Breast epithelium (tissue), 4 donors: ENCODE results near the gene RABEP1. TPM values are rescaled to one million over a fixed set of nuclear protein-coding genes. Genes with fewer than 3 reads are reported as not detected.

Experiments
- DNase-seq, 2 donors: peaks; one replicate each; pipeline ENCODE4 v3.0.0-alpha.2; 2019; ENCODE audit warnings: low spot score in 2 of 2
- H3K27ac ChIP-seq, 2 donors: fragments of 200-600 bp; sonication (generic) in 1 of 2; one replicate each; pipeline ENCODE4 v1.5.1; 2016 to 2019; ENCODE audit warnings: mild to moderate bottlenecking in 1 of 2
- H3K27me3 ChIP-seq, 2 donors: fragments of 200-600 bp; sonication (generic) in 1 of 2; one replicate each; pipeline versions ENCODE4 v1.5.1 to v1.6.0; 2017 to 2019; ENCODE audit warnings: control low read depth in 1 of 2, mild to moderate bottlenecking in 1 of 2
- H3K36me3 ChIP-seq: fragments of 200-600 bp; one replicate; pipeline ENCODE4 v1.5.1; 2019
- H3K4me1 ChIP-seq, 2 donors: fragments of 200-600 bp; sonication (generic); one replicate each; pipeline ENCODE4 v1.5.1; 2016 to 2019; ENCODE audit warnings: control low read depth in 1 of 2
- H3K4me3 ChIP-seq, 3 donors: fragments of 200-600 bp; sonication (generic); 1 replicate in 2 of 3; 2 replicates in 1 of 3; pipeline ENCODE4 v1.5.1; 2016 to 2019; ENCODE audit warnings: mild to moderate bottlenecking in 3 of 3, moderate library complexity in 2 of 3
- H3K9me3 ChIP-seq, 2 donors: fragments of 200-600 bp; sonication (generic) in 1 of 2; one replicate each; pipeline ENCODE4 v1.5.1; 2016 to 2019; ENCODE audit warnings: control low read depth in 1 of 2
- CTCF ChIP-seq, 3 donors: fragments of 450-650 bp; IDR thresholded peaks; one replicate each; pipeline ENCODE4 v1.5.1; 2016 to 2017; ENCODE audit warnings: antibody characterized with exemption in 3 of 3, mild to moderate bottlenecking in 3 of 3, moderate library complexity in 3 of 3
- POLR2A ChIP-seq: fragments of 450-650 bp; IDR thresholded peaks from one replicate; pipeline ENCODE4 v1.6.1; 2016; ENCODE audit warnings: antibody characterized with exemption, mild to moderate bottlenecking, moderate library complexity
- POLR2AphosphoS5 ChIP-seq, 3 donors: sonication (generic); formaldehyde crosslinking; IDR thresholded peaks; one replicate each; pipeline ENCODE4 v1.6.1; 2017; ENCODE audit warnings: antibody characterized with exemption in 3 of 3
- intact Hi-C: fragments of 100-400 bp; cut with DNase I; formaldehyde crosslinking; loops from one replicate; pipeline ENCODE4 v1.15.1; 2023; ENCODE audit warnings: low total_unique reads
- total RNA-seq, 3 donors: library from RNA; depleted of rRNA; stranded (reverse); fragments of >200 nt; gene quantifications; one replicate each; pipeline ENCODE4 v1.1.0, GENCODE V29; 2016

RABEP1 gene
- total RNA-seq, 3 donors from 2014 or later = 50.4 to 88.7 (median 73.7) TPM

GRCh38 chr17:5299383-5299782, 17.3 kb downstream of the RABEP1 start:
- TF ChIP-seq POLR2AphosphoS5 (IDR thresholded peaks at IDR 0.05) = no peak
- TF ChIP-seq POLR2A = no peak
- TF ChIP-seq CTCF (IDR thresholded peaks at IDR 0.05) = no peak
- Histone ChIP-seq H3K27ac (no peak overlapping the region), H3K4me3 (no peak overlapping the region)

DNA sequence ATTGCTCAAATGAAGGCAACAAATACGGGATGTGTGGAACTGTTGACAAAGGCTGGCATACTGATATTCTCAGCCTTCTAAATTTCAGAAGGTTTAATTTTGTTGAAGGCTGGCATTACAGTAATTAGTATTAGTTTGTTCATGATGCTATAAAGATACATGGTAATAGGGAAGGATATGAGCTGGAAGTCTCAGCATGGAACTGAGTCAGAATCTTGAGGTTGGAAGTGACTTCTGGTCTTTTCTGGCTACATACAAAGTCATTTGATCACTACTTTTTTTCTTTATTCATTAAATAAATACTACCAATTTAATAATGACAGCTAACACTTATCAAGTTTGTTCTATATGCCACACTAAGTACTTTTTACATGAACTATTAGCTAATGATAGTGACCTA, 22.6 kb downstream of the RABEP1 start:
- TF ChIP-seq CTCF (IDR thresholded peaks at IDR 0.05) = no peak
- TF ChIP-seq POLR2AphosphoS5 (IDR thresholded peaks at IDR 0.05) = no peak
- no peak for TF ChIP-seq POLR2A
- H3K27me3 ChIP-seq = no peaks in the 10 kb centered on the region
- no peaks in the 10 kb centered on the region for H3K36me3 ChIP-seq
- H3K4me1 ChIP-seq = no peaks in the 10 kb centered on the region
- H3K27ac ChIP-seq = no peak overlapping the region
- no peak overlapping the region for H3K4me3 ChIP-seq
- H3K9me3 ChIP-seq = no peaks in the 10 kb centered on the region
- intact Hi-C loops = no loop called here
- DNase-seq = no peak

More at GRCh38 chr17:5299383-5299782, 17.3 kb downstream of the RABEP1 start:
- Histone ChIP-seq H3K27me3 (no peaks in the 10 kb centered on the region), H3K9me3 (no peaks in the 10 kb centered on the region), H3K4me1 (no peaks in the 10 kb centered on the region), H3K36me3 (no peaks in the 10 kb centered on the region)
- intact Hi-C loops = no loop called here
- DNase-seq = no peak

DNA sequence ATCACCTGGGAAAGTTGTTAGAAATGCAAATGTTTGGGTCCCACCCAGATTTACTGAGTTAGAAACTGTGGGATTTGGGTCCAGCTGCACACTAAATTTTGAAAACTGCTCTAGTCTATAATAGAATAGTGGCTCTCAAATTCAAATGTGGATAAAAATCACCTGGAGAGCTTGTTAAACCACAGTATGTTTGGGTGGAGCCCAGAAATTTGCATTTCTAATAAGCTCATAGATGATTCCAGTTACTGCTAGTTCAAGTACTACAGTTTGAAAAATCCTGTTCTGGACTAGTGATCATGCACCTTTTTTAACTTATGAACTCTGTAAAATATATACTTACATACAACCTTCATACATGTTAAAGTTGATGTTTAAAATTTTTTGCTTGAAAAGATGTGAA, 27.8 kb downstream of the RABEP1 start:
- Histone ChIP-seq H3K4me1 (no peaks in the 10 kb centered on the region), H3K27me3 (no peaks in the 10 kb centered on the region), H3K4me3 (no peak overlapping the region), H3K27ac (no peak overlapping the region), H3K36me3 (no peaks in the 10 kb centered on the region), H3K9me3 (no peaks in the 10 kb centered on the region)
- no peak for TF ChIP-seq POLR2A
- no peak for TF ChIP-seq CTCF (IDR thresholded peaks at IDR 0.05)
- no peak for TF ChIP-seq POLR2AphosphoS5 (IDR thresholded peaks at IDR 0.05)
- no peak for DNase-seq
- intact Hi-C loops = no loop called here

- Histone ChIP-seq H3K27me3 (no peaks in the 10 kb centered on the region), H3K4me3 (no peak overlapping the region), H3K4me1 (no peaks in the 10 kb centered on the region), H3K9me3 (peaks cover 0 to 4% of the 10 kb centered on the region in 2 donors), H3K27ac (no peak overlapping the region), H3K36me3 (no peaks in the 10 kb centered on the region)
- TF ChIP-seq CTCF (IDR thresholded peaks at IDR 0.05) (no peak), POLR2AphosphoS5 (IDR thresholded peaks at IDR 0.05) (no peak), POLR2A (no peak)
- intact Hi-C loops = no loop called here
- DNase-seq = no peak
These were observed 43.8 kb downstream of the RABEP1 start for GRCh38 chr17:5325851-5326250.

DNA sequence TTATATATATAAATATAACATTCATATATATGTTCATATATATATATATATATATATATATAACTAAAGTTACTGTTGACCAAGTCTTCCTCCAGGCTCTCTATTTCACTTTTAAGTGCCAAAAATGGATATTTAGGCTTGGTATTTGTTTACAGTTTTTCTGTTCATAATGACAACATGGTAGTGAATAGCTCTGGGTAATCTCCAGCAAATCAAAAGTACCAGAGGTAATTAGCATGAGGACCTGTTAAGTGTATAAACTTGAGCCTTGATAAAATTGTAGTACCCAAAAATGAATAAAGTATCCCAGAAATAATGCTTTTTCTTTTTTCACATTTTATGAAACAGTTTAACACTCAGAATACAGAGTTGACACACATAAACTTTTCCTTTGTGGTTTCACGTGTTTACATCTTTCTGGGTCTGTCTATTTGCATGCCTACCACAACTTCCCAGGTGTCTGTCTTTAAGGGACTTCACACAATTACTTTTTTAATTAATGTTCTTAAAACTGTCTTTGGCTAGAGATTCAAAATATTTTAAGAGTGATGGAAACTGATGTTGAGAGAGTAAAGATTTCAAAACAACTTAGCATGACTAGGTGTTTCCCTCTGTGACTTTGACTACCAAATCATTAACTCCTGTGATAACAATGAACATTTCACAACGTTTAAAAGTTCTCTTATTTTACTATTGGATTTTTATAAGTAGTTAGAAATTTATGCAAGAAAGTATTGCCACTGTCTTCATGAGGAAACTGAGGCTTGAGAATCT, 47.9 kb downstream of the RABEP1 start:
- intact Hi-C loops = no loop called here
- H3K27me3 ChIP-seq = no peaks in the 10 kb centered on the region
- no peak for DNase-seq
- H3K9me3 ChIP-seq = no peaks in the 10 kb centered on the region
- no peak overlapping the region for H3K27ac ChIP-seq
- no peak for TF ChIP-seq POLR2AphosphoS5 (IDR thresholded peaks at IDR 0.05)
- TF ChIP-seq POLR2A = no peak
- no peak for TF ChIP-seq CTCF (IDR thresholded peaks at IDR 0.05)
- H3K4me3 ChIP-seq = no peak overlapping the region
- H3K36me3 ChIP-seq = no peaks in the 10 kb centered on the region
- H3K4me1 ChIP-seq = no peaks in the 10 kb centered on the region
